ENCODE results near the gene CD180.

The CD180 gene

GRCh38 chr5:67241326-67241725 is 44.7 kb upstream of the CD180 start:
- Histone ChIP-seq H3K27me3 (ENCODE audit: insufficient read depth, poor library complexity, severe bottlenecking) (no peaks in the 10 kb centered on the region), H3K27ac (replicated peaks) (no peak overlapping the region), H3K4me3 (replicated peaks; ENCODE audit: insufficient read depth, low read length) (no peak overlapping the region)
- no peak for TF ChIP-seq SPI1 (IDR thresholded peaks at IDR 0.05; ENCODE audit: borderline replicate concordance, low read depth)
- TF ChIP-seq, protein P1, sequence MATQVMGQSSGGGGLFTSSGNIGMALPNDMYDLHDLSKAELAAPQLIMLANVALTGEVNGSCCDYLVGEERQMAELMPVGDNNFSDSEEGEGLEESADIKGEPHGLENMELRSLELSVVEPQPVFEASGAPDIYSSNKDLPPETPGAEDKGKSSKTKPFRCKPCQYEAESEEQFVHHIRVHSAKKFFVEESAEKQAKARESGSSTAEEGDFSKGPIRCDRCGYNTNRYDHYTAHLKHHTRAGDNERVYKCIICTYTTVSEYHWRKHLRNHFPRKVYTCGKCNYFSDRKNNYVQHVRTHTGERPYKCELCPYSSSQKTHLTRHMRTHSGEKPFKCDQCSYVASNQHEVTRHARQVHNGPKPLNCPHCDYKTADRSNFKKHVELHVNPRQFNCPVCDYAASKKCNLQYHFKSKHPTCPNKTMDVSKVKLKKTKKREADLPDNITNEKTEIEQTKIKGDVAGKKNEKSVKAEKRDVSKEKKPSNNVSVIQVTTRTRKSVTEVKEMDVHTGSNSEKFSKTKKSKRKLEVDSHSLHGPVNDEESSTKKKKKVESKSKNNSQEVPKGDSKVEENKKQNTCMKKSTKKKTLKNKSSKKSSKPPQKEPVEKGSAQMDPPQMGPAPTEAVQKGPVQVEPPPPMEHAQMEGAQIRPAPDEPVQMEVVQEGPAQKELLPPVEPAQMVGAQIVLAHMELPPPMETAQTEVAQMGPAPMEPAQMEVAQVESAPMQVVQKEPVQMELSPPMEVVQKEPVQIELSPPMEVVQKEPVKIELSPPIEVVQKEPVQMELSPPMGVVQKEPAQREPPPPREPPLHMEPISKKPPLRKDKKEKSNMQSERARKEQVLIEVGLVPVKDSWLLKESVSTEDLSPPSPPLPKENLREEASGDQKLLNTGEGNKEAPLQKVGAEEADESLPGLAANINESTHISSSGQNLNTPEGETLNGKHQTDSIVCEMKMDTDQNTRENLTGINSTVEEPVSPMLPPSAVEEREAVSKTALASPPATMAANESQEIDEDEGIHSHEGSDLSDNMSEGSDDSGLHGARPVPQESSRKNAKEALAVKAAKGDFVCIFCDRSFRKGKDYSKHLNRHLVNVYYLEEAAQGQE (IDR thresholded peaks at IDR 0.05; ENCODE audit: insufficient replicate concordance, low read depth) = no peak
- TF ChIP-seq POLR2AphosphoS5 (IDR thresholded peaks at IDR 0.05; ENCODE audit: low read depth) = no peak
- TF ChIP-seq, protein P2, sequence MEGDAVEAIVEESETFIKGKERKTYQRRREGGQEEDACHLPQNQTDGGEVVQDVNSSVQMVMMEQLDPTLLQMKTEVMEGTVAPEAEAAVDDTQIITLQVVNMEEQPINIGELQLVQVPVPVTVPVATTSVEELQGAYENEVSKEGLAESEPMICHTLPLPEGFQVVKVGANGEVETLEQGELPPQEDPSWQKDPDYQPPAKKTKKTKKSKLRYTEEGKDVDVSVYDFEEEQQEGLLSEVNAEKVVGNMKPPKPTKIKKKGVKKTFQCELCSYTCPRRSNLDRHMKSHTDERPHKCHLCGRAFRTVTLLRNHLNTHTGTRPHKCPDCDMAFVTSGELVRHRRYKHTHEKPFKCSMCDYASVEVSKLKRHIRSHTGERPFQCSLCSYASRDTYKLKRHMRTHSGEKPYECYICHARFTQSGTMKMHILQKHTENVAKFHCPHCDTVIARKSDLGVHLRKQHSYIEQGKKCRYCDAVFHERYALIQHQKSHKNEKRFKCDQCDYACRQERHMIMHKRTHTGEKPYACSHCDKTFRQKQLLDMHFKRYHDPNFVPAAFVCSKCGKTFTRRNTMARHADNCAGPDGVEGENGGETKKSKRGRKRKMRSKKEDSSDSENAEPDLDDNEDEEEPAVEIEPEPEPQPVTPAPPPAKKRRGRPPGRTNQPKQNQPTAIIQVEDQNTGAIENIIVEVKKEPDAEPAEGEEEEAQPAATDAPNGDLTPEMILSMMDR (IDR thresholded peaks at IDR 0.05; ENCODE audit: insufficient read depth, low read length) = no peak
- TF ChIP-seq GABPA (IDR thresholded peaks at IDR 0.05; ENCODE audit: low read depth) = no peak
- DNase-seq (ENCODE audit: low read depth in 1 of 2, low spot score in 1 of 2) = no peak

DNA sequence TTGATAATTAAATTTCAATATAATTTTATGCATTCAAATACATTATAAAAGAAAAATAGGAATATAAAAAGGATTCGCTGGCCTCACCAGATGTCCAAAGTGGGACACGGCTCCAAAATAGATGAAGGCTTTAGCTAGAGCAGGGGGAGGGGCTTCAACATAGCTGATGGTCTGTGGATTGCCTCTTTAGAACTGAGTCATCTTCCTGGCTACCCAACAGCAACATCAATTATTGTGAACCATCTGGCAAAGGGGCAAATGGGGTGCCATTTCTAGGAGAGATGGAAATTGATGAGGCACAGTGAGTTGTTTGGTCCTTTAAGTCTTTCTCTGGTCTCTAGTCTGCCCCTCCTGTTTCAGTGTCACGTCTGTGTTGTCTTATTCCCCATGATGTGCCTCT is 44.2 kb upstream of the CD180 start:
- no peak for DNase-seq (ENCODE audit: low read depth in 1 of 2, low spot score in 1 of 2)
- TF ChIP-seq POLR2AphosphoS5 (IDR thresholded peaks at IDR 0.05; ENCODE audit: low read depth) = no peak
- no peak for TF ChIP-seq GABPA (IDR thresholded peaks at IDR 0.05; ENCODE audit: low read depth)
- TF ChIP-seq, protein P1 (IDR thresholded peaks at IDR 0.05; ENCODE audit: insufficient replicate concordance, low read depth) = no peak
- no peak for TF ChIP-seq SPI1 (IDR thresholded peaks at IDR 0.05; ENCODE audit: borderline replicate concordance, low read depth)
- TF ChIP-seq, protein P2 (IDR thresholded peaks at IDR 0.05; ENCODE audit: insufficient read depth, low read length) = no peak
- Histone ChIP-seq H3K27me3 (ENCODE audit: insufficient read depth, poor library complexity, severe bottlenecking) (no peaks in the 10 kb centered on the region), H3K27ac (replicated peaks) (no peak overlapping the region), H3K4me3 (replicated peaks; ENCODE audit: insufficient read depth, low read length) (no peak overlapping the region)

- H3K4me3 ChIP-seq (replicated peaks; ENCODE audit: insufficient read depth, low read length) = no peak overlapping the region
- TF ChIP-seq SPI1 (IDR thresholded peaks at IDR 0.05; ENCODE audit: borderline replicate concordance, low read depth) (no peak), POLR2AphosphoS5 (IDR thresholded peaks at IDR 0.05; ENCODE audit: low read depth) (no peak), GABPA (IDR thresholded peaks at IDR 0.05; ENCODE audit: low read depth) (no peak)
- TF ChIP-seq, protein P1 (IDR thresholded peaks at IDR 0.05; ENCODE audit: insufficient replicate concordance, low read depth) = no peak
- TF ChIP-seq, protein P2 (IDR thresholded peaks at IDR 0.05; ENCODE audit: insufficient read depth, low read length) = no peak
- H3K27me3 ChIP-seq (ENCODE audit: insufficient read depth, poor library complexity, severe bottlenecking) = no peaks in the 10 kb centered on the region
- DNase-seq (ENCODE audit: low read depth in 1 of 2, low spot score in 1 of 2) = no peak
- H3K27ac ChIP-seq (replicated peaks) = no peak overlapping the region
Measured at GRCh38 chr5:67240065-67240464, 43.5 kb upstream of the CD180 start.

Measured in HL-60 (cell line).